Caco-2 (cell line): ENCODE results near the gene EEIG1. TPM values are rescaled to one million over a fixed set of nuclear protein-coding genes. Genes with fewer than 3 reads are reported as not detected.

Experiments
- BruUV-seq: library from RNA; stranded (reverse); fragments of 400-500 nt; replicated peaks from 2 replicates; lab custom pipeline; 2021; lab: Mats Ljungman, UMichigan
- CTCF ChIA-PET: fragments of 300-600 bp; sonication (Branson Sonifier 250); formaldehyde crosslinking; loops from one replicate; lab custom pipeline; 2022; ENCODE audit warnings: antibody characterized with exemption; lab: Charles Lee
- POLR2A ChIA-PET: fragments of 300-600 bp; sonication (Branson Sonifier 250); formaldehyde crosslinking; loops from one replicate; lab custom pipeline; 2022; ENCODE audit warnings: antibody characterized with exemption; lab: Charles Lee
- DNase-seq, 2 experiments: peaks; one replicate each; pipeline versions ENCODE4 v3.0.0 to v3.0.0-alpha.2; 2020 to 2022
- H3K27me3 ChIP-seq: replicated peaks from 2 replicates; pipeline ENCODE4 v1.6.0; 2011; ENCODE audit warnings: low read length; ENCODE audit not compliant: control insufficient read depth, insufficient read depth
- H3K36me3 ChIP-seq: 2 replicates; pipeline ENCODE4 v1.5.1; 2011; ENCODE audit warnings: low read length; ENCODE audit not compliant: control insufficient read depth, insufficient read depth
- H3K4me1 ChIP-seq: fragments of 250-450 bp; sonication (Bioruptor Pico); 2 replicates; pipeline ENCODE4 v1.5.1; 2020; ENCODE audit warnings: mild to moderate bottlenecking
- H3K4me3 ChIP-seq: 2 replicates; pipeline ENCODE4 v1.5.1; 2011; ENCODE audit warnings: low read depth, mild to moderate bottlenecking, control low read depth, low read length
- H3K9me3 ChIP-seq: fragments of 250-450 bp; sonication (Bioruptor Pico); 2 replicates; pipeline ENCODE4 v1.5.1; 2020; ENCODE audit warnings: mild to moderate bottlenecking, moderate library complexity
- H3K27ac Mint-ChIP-seq: one replicate; pipeline ENCODE4 v1.8.0; 2022; ENCODE audit warnings: mixed read lengths; ENCODE audit not compliant: unreplicated experiment
- H3K27me3 Mint-ChIP-seq: one replicate; pipeline ENCODE4 v1.8.0; 2022; ENCODE audit warnings: mixed read lengths; ENCODE audit not compliant: insufficient read depth, unreplicated experiment
- H3K36me3 Mint-ChIP-seq: one replicate; pipeline ENCODE4 v1.8.0; 2022; ENCODE audit warnings: mild to moderate bottlenecking, mixed read lengths; ENCODE audit not compliant: insufficient read depth, unreplicated experiment
- H3K4me1 Mint-ChIP-seq: one replicate; pipeline ENCODE4 v1.8.0; 2022; ENCODE audit warnings: low read depth, mixed read lengths; ENCODE audit not compliant: unreplicated experiment
- H3K4me3 Mint-ChIP-seq: one replicate; pipeline ENCODE4 v1.8.0; 2022; ENCODE audit warnings: mild to moderate bottlenecking, moderate library complexity, mixed read lengths; ENCODE audit not compliant: unreplicated experiment
- H3K9me3 Mint-ChIP-seq: one replicate; pipeline ENCODE4 v1.8.0; 2022; ENCODE audit warnings: mixed read lengths; ENCODE audit not compliant: unreplicated experiment
- CTCF ChIP-seq, 2 experiments: fragments of 200-600 bp in 1 of 2; IDR thresholded peaks; 1 replicate in 1 of 2; 2 replicates in 1 of 2; pipeline versions ENCODE4 v1.5.1 to v1.8.0; 2011 to 2022; ENCODE audit warnings: antibody characterized with exemption in 1 of 2, control low read depth in 1 of 2, inconsistent platforms in 1 of 2, low read depth in 1 of 2, low read length in 1 of 2, mild to moderate bottlenecking in 1 of 2, moderate library complexity in 1 of 2; ENCODE audit not compliant: insufficient read depth in 1 of 2, severe bottlenecking in 1 of 2, unreplicated experiment in 1 of 2
- intact Hi-C: fragments of 100-400 bp; cut with micrococcal nuclease; formaldehyde crosslinking; loops from one replicate; pipeline ENCODE4 v1.10.0; 2022; ENCODE audit not compliant: unreplicated experiment
- total RNA-seq: library from RNA; stranded (reverse); gene quantifications from 2 replicates; pipeline ENCODE4 v1.2.3, GENCODE V29; 2022

EEIG1 gene
- total RNA-seq, 1 experiment from 2014 or later = 47.1 TPM

- H3K4me3 Mint-ChIP-seq = no peak overlapping the region
- peaks cover 28% of the 10 kb centered on the region for H3K4me1 Mint-ChIP-seq
- POLR2A ChIA-PET = no interaction called here
- H3K27ac Mint-ChIP-seq = no peak overlapping the region
- intact Hi-C loops = no loop called here
- Histone ChIP-seq H3K4me1 (peaks cover 44% of the 10 kb centered on the region), H3K9me3 (no peaks in the 10 kb centered on the region), H3K36me3 (no peaks in the 10 kb centered on the region; the same call in 1 of the 2 replicates), H3K4me3 (no peak overlapping the region), H3K27me3 (no peaks in the 10 kb centered on the region)
- H3K36me3 Mint-ChIP-seq = no peaks in the 10 kb centered on the region
- BruUV-seq = no TSS peak
- no peak for TF ChIP-seq CTCF (IDR thresholded peaks at IDR 0.05; ENCODE audit: insufficient read depth in 1 of 2, low read depth in 1 of 2, low read length in 1 of 2, severe bottlenecking in 1 of 2, unreplicated experiment in 1 of 2)
- no peak for DNase-seq
- H3K9me3 Mint-ChIP-seq = no peaks in the 10 kb centered on the region
- CTCF ChIA-PET = no interaction called here
- H3K27me3 Mint-ChIP-seq = no peaks in the 10 kb centered on the region
These were observed 7.4 kb downstream of the EEIG1 start for GRCh38 chr9:127973169-127974000.

GRCh38 chr9:127972236-127972871 lies 8.4 kb downstream of the EEIG1 start:
- ChIA-PET POLR2A (no interaction called here), CTCF (interaction anchor here (0.5 kb wide), 1 partner anchor 388 kb away, joined by 6 read pairs; no protein-coding TSS in a partner anchor)
- BruUV-seq = no TSS peak
- Mint-ChIP-seq H3K9me3 (no peaks in the 10 kb centered on the region), H3K4me1 (peaks cover 28% of the 10 kb centered on the region), H3K4me3 (no peak overlapping the region), H3K27ac (peak overlapping the region; percentile 63), H3K27me3 (no peaks in the 10 kb centered on the region), H3K36me3 (peaks cover 4% of the 10 kb centered on the region)
- H3K27me3 ChIP-seq = no peaks in the 10 kb centered on the region
- H3K4me3 ChIP-seq = no peak overlapping the region
- no peaks in the 10 kb centered on the region; the same call in 1 of the 2 replicates for H3K36me3 ChIP-seq
- H3K9me3 ChIP-seq = no peaks in the 10 kb centered on the region
- H3K4me1 ChIP-seq = peaks cover 38% of the 10 kb centered on the region
- DNase-seq = no peak
- intact Hi-C loops = no loop called here
- no peak for TF ChIP-seq CTCF (IDR thresholded peaks at IDR 0.05; ENCODE audit: insufficient read depth in 1 of 2, low read depth in 1 of 2, low read length in 1 of 2, severe bottlenecking in 1 of 2, unreplicated experiment in 1 of 2)

- Histone ChIP-seq H3K27me3 (no peaks in the 10 kb centered on the region), H3K9me3 (no peaks in the 10 kb centered on the region), H3K4me1 (peaks cover 38% of the 10 kb centered on the region), H3K36me3 (no peaks in the 10 kb centered on the region; the same call in 1 of the 2 replicates), H3K4me3 (no peak overlapping the region)
- POLR2A ChIA-PET = no interaction called here
- intact Hi-C loops = no loop called here
- peaks cover 28% of the 10 kb centered on the region for H3K4me1 Mint-ChIP-seq
- no TSS peak for BruUV-seq
- H3K27ac Mint-ChIP-seq = peak overlapping the region; percentile 63
- no peak overlapping the region for H3K4me3 Mint-ChIP-seq
- TF ChIP-seq CTCF (IDR thresholded peaks at IDR 0.05; ENCODE audit: insufficient read depth in 1 of 2, low read depth in 1 of 2, low read length in 1 of 2, severe bottlenecking in 1 of 2, unreplicated experiment in 1 of 2) = no peak
- DNase-seq = no peak
- H3K9me3 Mint-ChIP-seq = no peaks in the 10 kb centered on the region
- CTCF ChIA-PET = interaction anchor here (0.5 kb wide), 1 partner anchor 387 kb away, joined by 6 read pairs; no protein-coding TSS in a partner anchor
- no peaks in the 10 kb centered on the region for H3K27me3 Mint-ChIP-seq
- peaks cover 4% of the 10 kb centered on the region for H3K36me3 Mint-ChIP-seq
These were observed 9.2 kb downstream of the EEIG1 start for GRCh38 chr9:127971357-127972235.
